ENCODE measurements around the gene FBRS.
"Not testable (repeated sequence)": the region's sequence is repeated elsewhere in the genome, so short reads cannot be mapped to it uniquely, and the experiment has no call there.

FBRS gene

DNA sequence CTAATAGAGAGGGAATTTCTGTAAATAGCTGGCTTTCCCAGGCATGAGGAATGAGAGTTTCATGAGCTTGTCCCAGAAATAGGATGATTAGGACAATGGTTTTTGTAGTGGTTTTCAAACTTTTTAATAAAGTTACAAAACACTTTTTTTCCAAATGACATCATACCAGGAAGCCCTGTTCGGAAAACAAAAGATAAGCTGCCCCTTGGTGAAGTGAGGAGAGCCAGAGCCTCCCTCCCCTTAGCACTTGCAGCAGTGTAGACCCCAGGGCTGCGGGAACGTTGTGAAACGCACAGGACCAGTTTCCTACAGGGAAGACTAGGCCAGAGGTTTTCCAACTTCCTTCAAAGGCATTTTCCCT is 7.6 kb downstream of the FBRS start:
- DNase-seq = no peak

DNA sequence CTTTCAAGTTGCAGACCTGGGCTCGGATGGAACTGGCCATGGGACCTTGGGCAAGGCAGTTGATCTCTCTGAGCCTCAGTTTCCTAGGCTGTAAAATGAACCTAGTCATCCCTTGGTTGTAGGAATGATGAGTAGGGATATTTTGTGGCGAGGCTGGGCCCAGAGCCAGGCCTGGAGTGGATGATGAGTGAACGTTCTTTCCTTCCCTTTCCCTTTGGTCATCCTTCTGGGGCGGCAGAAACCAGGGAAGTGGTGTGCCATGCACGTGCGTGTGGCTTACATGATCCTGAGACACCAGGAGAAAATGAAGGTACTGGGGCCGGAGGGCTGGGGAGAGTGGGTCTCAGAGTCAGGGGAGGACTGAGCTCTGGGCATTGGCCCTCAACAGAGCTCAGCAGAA is 8.4 kb downstream of the FBRS start:
- no peak for DNase-seq

DNA sequence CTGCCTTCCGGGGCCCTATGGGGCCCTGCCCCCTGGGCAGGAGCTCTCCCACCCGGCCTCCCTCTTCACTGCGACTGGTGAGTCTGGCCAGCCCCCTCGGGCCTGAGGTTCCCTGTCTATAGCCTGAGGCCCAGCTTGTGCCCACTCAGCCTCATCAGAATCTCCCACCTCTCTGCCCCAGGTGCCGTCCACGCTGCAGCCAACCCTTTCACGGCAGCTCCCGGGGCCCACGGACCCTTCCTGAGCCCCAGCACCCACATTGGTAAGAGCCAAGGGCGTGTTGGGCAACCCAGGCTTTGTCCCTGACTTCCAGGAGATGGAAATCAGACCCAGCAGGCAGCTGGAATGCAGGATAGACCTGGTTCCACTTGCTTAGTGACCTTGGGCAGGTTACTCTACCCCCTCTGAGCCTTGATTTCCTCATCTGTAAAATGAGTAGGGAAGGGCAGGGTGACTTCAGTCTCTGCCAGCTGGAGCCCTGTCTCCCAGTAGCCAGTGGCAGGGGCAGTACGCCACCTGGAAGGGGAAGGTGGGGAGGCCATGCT is 9.2 kb downstream of the FBRS start:
- no peak for DNase-seq

DNA sequence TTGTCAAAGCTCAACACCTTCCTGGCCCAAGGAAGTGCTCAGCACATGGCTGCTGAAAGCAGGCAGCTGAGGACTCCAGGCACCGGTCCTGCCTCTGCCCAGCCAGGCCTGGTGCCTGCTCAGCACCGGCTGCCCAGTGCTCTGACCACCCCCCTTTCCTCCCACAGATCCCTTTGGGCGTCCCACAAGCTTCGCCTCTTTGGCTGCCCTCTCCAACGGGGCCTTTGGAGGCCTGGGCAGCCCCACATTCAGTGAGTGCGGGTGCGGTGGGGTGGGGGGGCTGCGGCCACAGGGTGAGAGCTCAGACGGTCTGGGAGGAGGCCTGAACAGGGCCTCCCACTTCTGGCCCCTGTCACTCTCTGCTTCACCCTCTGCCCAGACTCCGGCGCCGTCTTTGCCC is 10.2 kb downstream of the FBRS start:
- DNase-seq = no peak

DNA sequence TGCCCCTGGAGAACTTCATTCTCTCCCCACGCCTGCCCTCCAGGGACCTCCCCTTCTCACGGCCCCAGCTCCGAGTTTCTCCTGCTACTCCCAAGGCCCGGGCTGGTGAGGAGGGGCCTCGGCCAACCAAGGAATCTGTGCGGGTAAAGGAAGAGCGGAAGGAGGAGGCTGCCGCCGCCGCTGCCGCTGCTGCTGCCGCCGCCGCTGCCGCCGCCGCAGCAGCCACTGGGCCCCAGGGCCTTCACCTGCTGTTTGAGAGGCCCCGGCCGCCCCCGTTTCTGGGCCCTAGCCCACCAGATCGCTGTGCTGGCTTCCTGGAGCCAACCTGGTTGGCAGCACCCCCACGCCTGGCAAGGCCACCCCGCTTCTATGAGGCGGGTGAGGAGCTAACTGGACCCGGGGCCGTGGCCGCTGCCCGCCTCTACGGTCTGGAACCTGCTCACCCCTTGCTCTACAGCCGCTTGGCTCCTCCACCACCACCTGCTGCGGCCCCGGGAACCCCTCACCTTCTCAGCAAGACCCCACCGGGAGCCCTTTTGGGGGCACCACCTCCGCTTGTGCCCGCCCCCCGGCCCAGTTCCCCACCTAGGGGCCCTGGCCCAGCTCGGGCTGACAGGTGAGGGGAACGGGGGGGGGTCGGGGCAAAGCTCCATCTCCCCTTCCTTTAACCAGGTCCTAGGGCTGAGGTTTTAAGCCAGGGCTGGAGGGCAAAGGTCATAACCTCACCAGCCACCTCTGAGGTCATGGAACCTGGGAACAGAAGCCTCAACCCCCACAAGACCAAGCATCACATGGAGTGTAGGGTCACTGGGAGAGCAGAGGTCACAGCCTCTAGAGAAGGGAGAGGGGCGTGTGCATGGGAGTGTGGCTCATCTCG is 11.0 kb downstream of the FBRS start:
- no peak for DNase-seq

- DNase-seq = no peak
These were observed 11.9 kb downstream of the FBRS start for GRCh38 chr16:30669903-30670824.

GRCh38 chr16:30675143-30675542 is 16.9 kb downstream of the FBRS start:
- DNase-seq = no peak

DNA sequence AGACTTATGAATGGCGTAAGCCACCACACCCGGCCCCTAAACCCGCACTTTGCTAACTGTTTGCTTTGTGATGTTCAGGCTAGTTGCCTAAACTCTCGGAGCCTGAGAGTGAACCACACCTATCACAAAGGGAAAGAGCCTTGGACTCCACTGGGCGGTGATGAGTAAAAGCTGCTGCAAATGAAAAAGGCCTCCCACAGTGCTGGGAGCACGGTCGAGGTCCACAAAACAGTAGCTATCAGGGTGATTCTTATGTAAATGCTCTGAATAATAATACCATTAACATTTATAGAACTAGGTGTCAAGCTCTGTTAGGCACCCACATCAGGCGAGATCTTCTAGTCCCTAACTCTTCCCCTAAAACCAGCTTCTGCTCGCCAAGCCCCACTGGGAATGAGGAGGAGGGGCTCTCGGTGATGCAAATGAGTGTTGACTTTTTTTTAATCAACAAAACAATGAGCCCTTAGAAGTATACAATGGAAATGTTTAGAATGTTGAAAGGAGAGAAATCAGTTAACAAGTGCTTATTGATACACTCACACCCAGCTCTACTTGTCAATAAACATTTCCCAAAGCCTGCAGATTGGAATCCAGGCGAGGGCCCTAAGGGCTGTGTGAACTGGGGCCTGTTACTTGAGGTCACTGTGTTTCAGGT is 19.8 kb downstream of the FBRS start:
- DNase-seq = no peak

DNA sequence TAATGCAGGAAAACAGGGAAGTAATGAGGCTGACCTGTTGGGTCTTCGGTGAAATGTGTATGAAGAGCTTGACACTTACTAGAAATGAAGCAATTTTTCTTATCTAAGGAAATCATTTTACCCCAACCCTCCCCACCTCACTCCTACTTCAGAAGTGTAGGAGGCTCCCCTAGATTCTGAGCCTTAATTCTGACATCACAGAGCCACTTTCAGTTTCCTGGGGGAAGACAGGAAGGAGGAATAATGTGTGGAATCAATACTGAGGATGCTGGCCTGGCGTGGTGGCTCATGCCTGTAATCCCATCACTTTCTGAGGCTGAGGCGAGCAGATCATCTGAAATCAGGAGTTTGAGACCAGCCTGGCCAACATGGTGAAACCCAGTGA is 20.3 kb downstream of the FBRS start:
- DNase-seq = no peak

DNA sequence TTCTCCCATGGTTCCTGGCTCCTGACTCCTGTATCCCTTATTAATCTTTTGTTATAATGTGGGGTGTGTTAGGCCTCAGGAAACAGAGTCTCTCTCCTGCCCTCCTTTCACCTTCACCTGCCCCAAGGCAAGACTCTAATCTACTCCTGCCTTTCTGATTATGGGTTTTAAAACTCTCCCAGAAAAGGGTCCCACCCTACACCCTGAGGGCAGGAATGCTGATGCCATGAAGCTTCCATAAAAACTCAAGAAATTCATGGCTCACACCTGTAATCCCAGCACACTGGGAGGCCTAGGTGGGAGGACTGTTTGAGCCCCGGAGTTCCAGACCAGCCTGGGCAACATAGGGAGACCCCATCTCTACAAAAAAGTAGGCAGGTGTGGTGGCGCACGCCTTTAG is 22.1 kb downstream of the FBRS start:
- no peak for DNase-seq

DNA sequence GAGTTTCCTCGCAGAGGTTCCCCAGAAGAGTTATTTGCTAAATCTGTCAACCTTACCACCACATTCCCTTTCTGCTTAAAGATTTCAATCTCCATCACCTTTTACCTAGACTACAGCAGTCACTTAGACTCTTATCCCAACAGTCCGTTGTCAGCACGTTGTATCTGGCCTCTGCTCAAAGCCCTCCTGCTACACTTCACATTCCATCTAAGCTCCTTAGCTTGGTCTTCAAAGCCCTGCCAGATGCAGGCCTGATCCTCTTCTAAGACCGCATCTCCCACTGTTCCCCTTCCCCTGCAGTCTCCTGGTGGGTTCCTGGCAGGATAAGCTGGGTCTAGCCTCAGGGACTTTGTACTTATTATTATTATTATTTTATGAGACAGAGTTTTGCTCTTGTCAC is 30.5 kb downstream of the FBRS start:
- DNase-seq = no peak

- DNase-seq = no peak
These were observed 33.7 kb downstream of the FBRS start for GRCh38 chr16:30691907-30692306.

DNA sequence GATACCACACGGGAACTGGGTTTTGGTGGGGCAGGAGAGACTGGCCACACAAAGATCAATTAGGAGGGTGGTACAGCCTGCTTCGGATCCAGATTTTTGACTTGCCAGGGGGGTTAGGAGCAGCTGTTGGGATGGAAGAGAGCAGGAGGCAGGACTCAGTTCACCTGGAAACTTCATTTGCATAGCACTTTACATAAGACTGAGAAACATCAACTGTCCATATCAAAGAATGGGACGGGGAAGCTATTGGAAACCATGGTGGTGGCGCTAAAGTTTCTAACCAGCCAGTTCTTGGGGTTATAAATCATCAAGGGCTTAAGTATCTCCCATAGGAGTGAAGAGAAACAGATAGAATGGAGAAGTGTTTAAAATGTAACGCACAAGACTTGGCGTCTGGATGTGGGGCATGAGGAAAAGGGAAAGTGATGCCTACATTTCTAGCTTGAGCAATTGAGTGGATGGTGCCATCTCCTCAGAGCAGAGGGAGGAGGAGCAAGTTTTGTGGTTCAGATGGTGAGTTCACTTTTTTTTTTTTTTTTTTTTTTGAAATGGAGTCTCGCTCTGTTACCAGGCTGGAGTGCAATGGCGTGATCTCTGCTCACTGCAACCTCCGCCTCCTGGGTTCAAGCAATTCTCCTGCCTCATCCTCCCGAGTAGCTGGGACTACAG is 34.3 kb downstream of the FBRS start:
- no peak for DNase-seq

- DNase-seq = no peak
These were observed 36.9 kb downstream of the FBRS start for GRCh38 chr16:30694926-30695693.

GRCh38 chr16:30696646-30697045 is 38.4 kb downstream of the FBRS start:
- not testable (repeated sequence) for DNase-seq

GRCh38 chr16:30697264-30698138 is 39.3 kb downstream of the FBRS start:
- peak in 1 of 2 experiments; percentile 94 for DNase-seq

- DNase-seq = peak; percentile 86 to 91
These were observed 40.0 kb downstream of the FBRS start for GRCh38 chr16:30698139-30698815.

DNA sequence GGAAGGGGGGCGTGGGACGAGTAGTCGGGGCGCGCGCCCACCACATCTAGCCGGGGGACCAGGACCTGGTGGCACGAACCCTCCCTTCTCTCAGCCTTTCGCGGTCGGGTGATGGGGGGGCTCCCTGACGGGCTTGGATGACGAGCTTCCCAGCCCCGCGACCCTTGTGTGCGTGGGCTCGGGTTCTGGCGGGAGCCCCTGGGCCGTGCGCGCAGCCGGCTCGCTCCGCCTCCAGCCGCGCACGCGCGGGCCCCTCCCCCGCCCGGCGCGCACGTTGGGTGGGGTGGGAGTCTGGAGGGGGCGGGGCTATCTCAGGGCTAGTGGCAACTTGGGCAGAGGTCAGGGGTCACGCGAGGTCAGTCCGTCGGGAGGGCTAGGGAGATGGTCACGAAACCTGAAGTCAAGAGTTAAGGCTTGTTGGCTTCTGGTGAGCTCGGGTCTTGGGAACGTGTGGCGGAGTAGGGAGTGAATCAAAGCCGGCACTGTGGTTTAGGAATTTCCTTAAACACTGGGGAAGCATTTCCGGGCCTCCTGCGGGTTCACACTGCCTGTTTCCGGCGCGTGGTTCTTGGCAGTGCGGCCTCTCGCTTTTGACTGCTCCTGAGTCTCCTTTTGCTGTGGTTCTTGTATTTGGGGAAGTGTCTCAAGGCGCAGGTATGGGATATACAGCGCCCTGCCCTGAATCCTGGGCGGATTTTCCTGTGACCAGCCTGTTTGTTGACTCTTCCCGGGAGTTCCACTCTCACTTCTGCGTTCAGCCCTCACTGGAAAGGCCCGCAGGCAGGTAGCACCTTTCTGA is 40.8 kb downstream of the FBRS start, which contains the start of gene SRCAP:
Gene SRCAP, plus strand, starts transcription at position 356 of the 799 bp plus-strand sequence. CDS start 1,654 bp downstream, outside the sequence.
- peak; percentile 51 to 72 for DNase-seq

- no peak for DNase-seq
These were observed 41.4 kb downstream of the FBRS start for GRCh38 chr16:30699615-30700099.

All from NCI-H2081 (cell line).